Pons (tissue), 1 donor: ENCODE measurements around the gene PTX4.
"Not testable (repeated sequence)": the region's sequence is repeated elsewhere in the genome, so short reads cannot be mapped to it uniquely, and the experiment has no call there.

Source experiments
- DNase-seq: peaks from one replicate; pipeline ENCODE4 v3.0.0-alpha.2; 2016; ENCODE audit warnings: low spot score

The PTX4 gene

GRCh38 chr16:1443980-1444729 lies 44.6 kb downstream of the PTX4 start, which contains the start of gene CCDC154:
Gene CCDC154, minus strand, starts transcription at chr16:1444556. Its CDS starts 234 bp downstream, at chr16:1444322.
- no peak for DNase-seq

- DNase-seq, result no peak
These were observed 45.3 kb downstream of the PTX4 start for GRCh38 chr16:1443403-1443973.

- no peak for DNase-seq
These were observed 46.0 kb downstream of the PTX4 start for GRCh38 chr16:1442697-1443096.

GRCh38 chr16:1441391-1441829 lies 47.3 kb downstream of the PTX4 start:
- no peak for DNase-seq

GRCh38 chr16:1439699-1440074 lies 49.1 kb downstream of the PTX4 start:
- DNase-seq, result not testable (repeated sequence)

GRCh38 chr16:1439058-1439698 lies 49.6 kb downstream of the PTX4 start:
- no peak for DNase-seq

- no peak for DNase-seq
These were observed 50.3 kb downstream of the PTX4 start for GRCh38 chr16:1438229-1439057.

- no peak for DNase-seq
These were observed 51.1 kb downstream of the PTX4 start for GRCh38 chr16:1437606-1438005.

GRCh38 chr16:1436731-1437355 lies 51.9 kb downstream of the PTX4 start:
- no peak for DNase-seq

- no peak for DNase-seq
These were observed 52.6 kb downstream of the PTX4 start for GRCh38 chr16:1435921-1436697.
